Fibroblast of skin of right quadriceps (primary cell): ENCODE data around the gene ERC2.
"Not testable (repeated sequence)": the region's sequence is repeated elsewhere in the genome, so short reads cannot be mapped to it uniquely, and the experiment has no call there.

Source experiments
- DNase-seq: peaks from one replicate; pipeline ENCODE4 v3.0.0-alpha.2; 2013

ERC2 gene

DNA sequence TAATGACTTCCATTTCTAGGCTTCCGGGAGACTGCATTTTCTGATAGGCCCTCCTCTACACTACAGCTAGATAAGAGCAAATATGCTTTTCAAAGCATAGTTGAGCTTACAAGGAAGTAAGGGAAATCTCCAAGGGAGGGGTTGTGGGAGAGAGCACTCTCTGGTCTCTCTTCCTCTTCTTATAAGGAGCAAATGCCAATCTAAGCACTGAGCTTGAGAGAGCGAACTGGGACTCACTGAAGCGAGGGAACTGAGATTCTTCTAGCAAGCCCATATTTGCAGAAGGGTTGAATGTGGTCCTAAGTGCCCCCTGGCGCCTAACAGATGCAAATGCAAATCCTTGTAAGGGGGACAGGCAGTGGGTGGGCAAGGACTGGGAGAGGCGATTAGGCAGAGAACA lies 164.8 kb downstream of the ERC2 start:
- DNase-seq, result peak; percentile 51

- DNase-seq, result no peak
Measured at GRCh38 chr3:56302417-56302816, 165.8 kb downstream of the ERC2 start.

GRCh38 chr3:56297281-56297840 lies 170.9 kb downstream of the ERC2 start:
- no peak for DNase-seq

GRCh38 chr3:56296361-56296760 lies 171.9 kb downstream of the ERC2 start:
- no peak for DNase-seq

DNA sequence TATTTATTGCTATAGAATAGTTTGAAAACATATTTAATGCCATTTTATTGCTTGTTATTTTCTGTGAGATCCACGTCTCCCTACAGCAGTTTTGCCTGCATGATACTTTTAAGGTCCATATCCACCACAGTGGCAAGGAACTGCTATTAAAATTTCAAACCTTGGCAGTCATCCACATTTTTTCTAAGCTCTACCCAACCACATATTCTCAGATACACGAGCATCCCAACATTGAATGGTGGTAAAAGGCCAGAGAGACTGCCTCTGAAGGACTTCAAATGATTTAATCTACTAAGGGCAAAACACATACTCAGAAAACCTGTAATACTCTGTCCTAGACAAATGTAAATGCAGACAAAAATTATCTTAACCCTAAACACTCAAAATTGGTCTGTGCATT lies 173.1 kb downstream of the ERC2 start:
- no peak for DNase-seq

- DNase-seq, result no peak
Measured at GRCh38 chr3:56294286-56294685, 174.0 kb downstream of the ERC2 start.

DNA sequence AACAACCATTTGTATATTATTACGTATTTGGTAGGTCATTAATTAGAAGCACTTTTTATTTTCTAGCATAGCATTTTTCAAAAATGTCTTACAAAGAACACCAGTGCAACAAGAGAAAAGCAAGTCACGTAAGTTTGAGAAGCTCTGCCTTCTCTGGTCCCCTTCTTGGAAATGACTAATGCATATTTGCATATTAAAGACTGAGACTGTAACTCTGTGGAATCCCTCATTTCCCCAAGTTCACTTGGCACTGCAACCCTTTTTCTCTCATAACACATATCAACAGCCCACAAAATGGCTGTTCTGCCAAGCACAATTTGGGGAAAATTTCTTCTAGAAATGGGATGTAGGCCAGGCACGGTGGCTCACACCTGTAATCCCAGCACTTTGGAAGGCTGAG lies 176.3 kb downstream of the ERC2 start:
- peak; percentile 62 for DNase-seq

DNA sequence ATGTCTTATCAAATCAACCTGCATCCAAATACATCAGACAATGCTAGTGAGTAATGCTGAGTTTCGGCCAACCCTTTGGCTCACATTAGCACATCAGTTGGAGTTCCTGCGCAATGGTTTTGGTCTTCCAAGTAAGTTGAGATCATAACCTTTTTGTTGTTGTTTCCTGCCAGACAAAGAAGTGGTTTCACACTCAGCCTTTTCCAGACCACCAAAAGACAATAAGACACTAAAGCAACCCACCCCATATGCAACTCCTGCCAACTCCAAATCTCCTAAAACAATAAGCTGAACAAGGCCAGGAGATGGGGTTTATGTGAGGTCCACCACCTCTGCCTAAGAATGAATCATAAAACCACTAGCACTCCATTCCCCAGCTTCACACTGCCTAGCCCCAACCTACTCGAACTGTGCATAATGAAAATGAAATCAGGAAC lies 177.0 kb downstream of the ERC2 start:
- peak; percentile 73 for DNase-seq

GRCh38 chr3:56290374-56290773 lies 177.9 kb downstream of the ERC2 start:
- DNase-seq, result no peak

- DNase-seq, result no peak
Measured at GRCh38 chr3:56288258-56288657, 180.0 kb downstream of the ERC2 start.

GRCh38 chr3:56282341-56282740 lies 185.9 kb downstream of the ERC2 start:
- DNase-seq, result no peak

DNA sequence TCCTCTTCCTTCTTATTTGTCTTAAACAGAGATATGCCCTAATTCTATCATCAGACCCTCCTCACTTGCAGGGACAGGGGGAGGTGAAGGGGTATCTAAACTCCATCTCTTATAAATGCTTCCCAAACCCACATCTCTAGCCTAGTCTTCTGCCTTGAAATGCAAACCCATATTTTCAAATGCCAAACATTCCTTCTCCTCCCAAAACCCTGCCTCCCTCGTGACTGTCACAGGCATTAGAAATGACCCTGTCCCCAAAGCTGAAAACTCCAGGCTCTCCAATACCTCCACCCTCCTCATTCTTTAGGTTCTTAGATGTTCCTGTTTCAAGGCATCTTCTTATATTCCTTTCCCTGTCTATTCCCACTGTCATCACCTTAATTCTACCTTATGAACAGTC lies 191.0 kb downstream of the ERC2 start:
- DNase-seq, result no peak

GRCh38 chr3:56275120-56275519 lies 193.1 kb downstream of the ERC2 start:
- DNase-seq, result no peak

DNA sequence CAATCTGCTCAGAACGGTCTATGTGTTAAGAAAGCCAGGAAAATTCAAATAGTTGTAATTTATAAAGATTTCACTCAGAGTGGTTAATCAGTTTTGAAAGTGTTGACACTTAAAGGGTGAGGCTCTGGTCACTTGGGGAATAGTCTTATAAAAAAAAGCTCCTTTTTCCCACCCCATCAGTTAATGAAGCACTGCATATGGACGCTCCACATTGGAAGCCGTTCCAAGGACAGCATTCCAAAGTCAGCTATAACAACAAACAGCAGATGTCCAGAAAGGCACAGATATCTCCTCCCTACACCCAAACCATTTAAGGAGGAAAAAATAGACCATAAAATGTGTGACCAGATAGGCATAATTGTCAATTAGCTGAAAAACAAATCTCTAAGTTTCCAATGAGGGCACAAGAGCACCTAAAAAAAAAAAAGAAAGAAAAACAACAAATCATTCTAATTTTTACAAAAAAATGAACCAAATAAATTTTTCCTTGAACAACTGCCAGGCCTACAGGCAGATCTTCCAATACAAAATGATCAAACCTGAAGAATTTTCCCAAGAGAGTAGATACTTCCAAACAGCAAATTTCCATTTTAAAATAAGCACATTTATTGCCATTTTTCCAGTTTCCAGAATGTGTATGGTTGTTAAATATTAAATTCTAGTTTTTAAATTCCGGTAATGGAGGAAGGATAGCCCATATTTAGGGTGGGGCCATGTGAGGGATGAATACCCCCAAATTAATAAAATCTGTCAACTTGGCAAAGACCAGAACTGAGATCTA lies 198.3 kb downstream of the ERC2 start:
- DNase-seq, result peak; percentile 11

GRCh38 chr3:56268616-56269383 lies 199.5 kb downstream of the ERC2 start:
- no peak for DNase-seq

GRCh38 chr3:56261852-56262251 lies 206.4 kb downstream of the ERC2 start:
- not testable (repeated sequence) for DNase-seq

DNA sequence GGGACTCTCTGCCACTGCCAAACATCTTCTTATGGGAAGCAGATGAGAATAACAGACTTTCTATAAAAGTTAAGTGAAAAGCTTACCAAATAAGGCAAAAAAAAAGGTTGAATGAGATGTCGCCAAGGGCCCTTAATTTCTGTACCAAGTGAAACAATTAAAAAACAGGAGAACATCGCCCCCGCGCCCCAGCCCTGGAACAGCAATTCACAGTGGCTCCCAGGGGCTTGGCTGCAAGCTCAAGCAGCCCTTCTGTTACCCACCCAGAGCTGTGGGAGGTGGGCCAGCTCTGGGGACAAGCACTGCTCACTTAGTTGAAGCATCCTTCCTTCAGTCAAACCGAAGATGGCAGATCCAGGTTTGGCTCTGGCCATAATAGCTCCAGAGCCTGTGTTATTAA lies 208.0 kb downstream of the ERC2 start:
- DNase-seq, result no peak

DNA sequence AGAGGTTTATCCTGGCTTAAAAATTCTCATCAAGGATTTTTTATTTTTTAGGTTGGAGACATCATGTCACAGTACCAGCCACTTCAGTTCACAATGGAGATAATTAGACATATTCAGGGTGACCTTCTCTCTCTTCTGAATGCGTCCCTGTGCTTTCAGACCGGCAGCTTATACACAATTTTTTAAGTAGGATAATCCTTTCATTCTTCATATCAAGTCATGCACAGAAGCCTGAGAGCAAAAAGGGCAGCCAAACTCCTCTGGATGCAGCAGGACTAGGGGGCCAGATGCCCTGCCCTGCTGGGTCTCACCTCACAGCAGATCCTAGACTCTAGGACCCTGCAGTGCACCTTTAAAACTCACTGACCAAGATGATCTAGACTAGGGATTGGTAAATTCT lies 210.4 kb downstream of the ERC2 start:
- DNase-seq, result no peak

GRCh38 chr3:56254835-56255234 lies 213.4 kb downstream of the ERC2 start:
- DNase-seq, result no peak

GRCh38 chr3:56253941-56254665 lies 214.2 kb downstream of the ERC2 start:
- DNase-seq, result no peak

DNA sequence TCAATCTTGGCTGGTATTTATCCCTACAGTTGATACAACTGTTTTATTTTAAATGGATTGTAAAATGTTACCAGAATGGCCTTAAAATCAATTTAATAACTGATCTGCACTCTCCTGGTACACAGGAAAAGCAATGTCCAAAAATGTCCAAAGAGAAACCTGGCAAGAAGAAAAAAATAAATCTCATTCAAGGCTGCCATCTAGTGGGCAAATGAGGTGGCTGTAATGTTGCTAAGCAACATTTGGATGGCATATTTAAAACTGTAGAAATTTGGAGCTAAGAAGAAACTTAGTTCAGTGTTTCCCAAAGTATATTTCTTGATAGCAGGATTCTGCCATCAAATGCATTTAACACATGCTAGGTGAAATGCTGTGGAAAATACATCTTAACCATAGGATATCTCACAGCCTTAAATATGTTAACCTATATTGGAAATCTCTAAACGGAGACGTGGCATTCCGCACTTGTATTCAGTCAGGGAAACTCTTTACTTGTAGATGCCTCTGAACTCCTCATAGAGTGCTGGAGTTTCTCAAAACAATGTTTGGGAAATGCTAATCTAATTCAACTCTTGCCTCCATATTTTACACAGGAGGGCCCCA lies 216.8 kb downstream of the ERC2 start:
- peak; percentile 63 for DNase-seq

GRCh38 chr3:56248021-56248420 lies 220.2 kb downstream of the ERC2 start:
- no peak for DNase-seq

GRCh38 chr3:56238299-56238698 lies 230.0 kb downstream of the ERC2 start:
- DNase-seq, result no peak
